Left ventricle myocardium inferior (tissue), 1 donor: ENCODE measurements around the gene TXNDC8. TPM values are rescaled to one million over a fixed set of nuclear protein-coding genes. Genes with fewer than 3 reads are reported as not detected.

Experiments used
- DNase-seq: peaks from one replicate; pipeline ENCODE4 v3.0.0-alpha.2; 2020
- H3K27ac ChIP-seq: fragments of 200-600 bp; replicated peaks from 2 replicates; pipeline ENCODE4 v1.8.0; 2021
- H3K27me3 ChIP-seq: fragments of 200-600 bp; 2 replicates; pipeline ENCODE4 v1.8.0; 2021; ENCODE audit warnings: low read depth
- H3K36me3 ChIP-seq: fragments of 200-600 bp; 2 replicates; pipeline ENCODE4 v1.8.0; 2021
- H3K4me1 ChIP-seq: fragments of 200-600 bp; 2 replicates; pipeline ENCODE4 v1.8.0; 2021
- H3K4me3 ChIP-seq: fragments of 200-600 bp; 2 replicates; pipeline ENCODE4 v1.8.0; 2021; ENCODE audit warnings: mild to moderate bottlenecking, moderate library complexity
- H3K9me3 ChIP-seq: fragments of 200-600 bp; replicated peaks from 2 replicates; pipeline ENCODE4 v1.8.0; 2021
- CTCF ChIP-seq: fragments of 200-600 bp; IDR thresholded peaks from 2 replicates; pipeline ENCODE4 v1.8.0; 2021; ENCODE audit warnings: antibody characterized with exemption, mild to moderate bottlenecking, borderline replicate concordance
- intact Hi-C: fragments of 100-400 bp; cut with micrococcal nuclease; formaldehyde crosslinking; loops from one replicate; pipeline ENCODE4 v1.11.0; 2022
- total RNA-seq: library from RNA; stranded (reverse); fragmentation: NEBNext Ultra II Directional; extraction: Animal tissue kit (Norgen Biotek cat#: 25700); gene quantifications from one replicate; pipeline ENCODE4 v1.2.1, GENCODE V29; 2021
- donor health status: DM: no; HTN: yes; CAD: no; lungs with severe emphysema.

Gene TXNDC8
- total RNA-seq, 1 donor from 2014 or later, result not detected

GRCh38 chr9:110282018-110282738, 55.5 kb downstream of the TXNDC8 start:
- no peak for TF ChIP-seq CTCF
- Histone ChIP-seq H3K4me1 (no peaks in the 10 kb centered on the region), H3K27me3 (no peaks in the 10 kb centered on the region), H3K9me3 (no peaks in the 10 kb centered on the region), H3K4me3 (no peak overlapping the region), H3K27ac (no peak overlapping the region), H3K36me3 (no peaks in the 10 kb centered on the region)
- no peak for DNase-seq
- intact Hi-C loops, result no loop called here

- no peak overlapping the region for H3K27ac ChIP-seq
- intact Hi-C loops, result no loop called here
- no peaks in the 10 kb centered on the region for H3K4me1 ChIP-seq
- H3K36me3 ChIP-seq, result no peaks in the 10 kb centered on the region
- no peaks in the 10 kb centered on the region for H3K27me3 ChIP-seq
- no peak overlapping the region for H3K4me3 ChIP-seq
- H3K9me3 ChIP-seq, result no peaks in the 10 kb centered on the region
- no peak for DNase-seq
- no peak for TF ChIP-seq CTCF
Observed at GRCh38 chr9:110278080-110278707, 59.5 kb downstream of the TXNDC8 start.

GRCh38 chr9:110276781-110277180, 60.9 kb downstream of the TXNDC8 start:
- TF ChIP-seq CTCF, result no peak
- no peak for DNase-seq
- Histone ChIP-seq H3K9me3 (no peaks in the 10 kb centered on the region), H3K27ac (no peak overlapping the region), H3K27me3 (no peaks in the 10 kb centered on the region), H3K4me3 (no peak overlapping the region), H3K36me3 (no peaks in the 10 kb centered on the region), H3K4me1 (no peaks in the 10 kb centered on the region)
- intact Hi-C loops, result no loop called here

- DNase-seq, result no peak
- no peak overlapping the region for H3K27ac ChIP-seq
- intact Hi-C loops, result no loop called here
- H3K27me3 ChIP-seq, result no peaks in the 10 kb centered on the region
- H3K4me3 ChIP-seq, result no peak overlapping the region
- H3K36me3 ChIP-seq, result no peaks in the 10 kb centered on the region
- no peak for TF ChIP-seq CTCF
- no peaks in the 10 kb centered on the region for H3K4me1 ChIP-seq
- H3K9me3 ChIP-seq, result no peaks in the 10 kb centered on the region
Observed at GRCh38 chr9:110270211-110270995, 67.3 kb downstream of the TXNDC8 start.

- intact Hi-C loops, result no loop called here
- peaks cover 7% of the 10 kb centered on the region for H3K9me3 ChIP-seq
- H3K4me1 ChIP-seq, result no peaks in the 10 kb centered on the region
- no peaks in the 10 kb centered on the region for H3K27me3 ChIP-seq
- H3K36me3 ChIP-seq, result no peaks in the 10 kb centered on the region
- DNase-seq, result no peak
- no peak overlapping the region for H3K4me3 ChIP-seq
- H3K27ac ChIP-seq, result no peak overlapping the region
- no peak for TF ChIP-seq CTCF
Observed at GRCh38 chr9:110266795-110267194, 70.9 kb downstream of the TXNDC8 start.
